IMR-90 (cell line): ENCODE measurements around the gene LUC7L. TPM values are rescaled to one million over a fixed set of nuclear protein-coding genes. Genes with fewer than 3 reads are reported as not detected.

ENCODE experiments used
- ATAC-seq: fragments of 200-7000 bp; cut with Tn5 transposase; 2 replicates; pipeline ENCODE4 v1.9.1; 2020; ENCODE audit warnings: low read depth, mild to moderate bottlenecking, moderate library complexity
- BruUV-seq: library from RNA; stranded (reverse); fragments of 400-500 nt; replicated peaks from 2 replicates; lab custom pipeline; 2021; lab: Mats Ljungman, UMichigan
- CTCF ChIA-PET: fragments of 300-600 bp; formaldehyde crosslinking; extraction: SDS; loops from one replicate; lab custom pipeline; 2021; ENCODE audit warnings: antibody characterized with exemption; lab: Yijun Ruan, JAX
- POLR2A ChIA-PET: fragments of 300-600 bp; sonication (Branson Sonifier 250); formaldehyde crosslinking; loops from one replicate; lab custom pipeline; 2022; ENCODE audit warnings: antibody characterized with exemption; ENCODE audit not compliant: unreplicated experiment; lab: Charles Lee
- DNase-seq: peaks from one replicate; pipeline ENCODE4 v3.0.0; 2013
- H2AFZ ChIP-seq: replicated peaks from 2 replicates; pipeline ENCODE3; 2013; ENCODE audit warnings: low read length, mild to moderate bottlenecking; ENCODE audit not compliant: poor library complexity
- H2AK5ac ChIP-seq: 2 replicates; pipeline ENCODE4 v1.6.1; 2013; ENCODE audit warnings: low read depth, low read length, inconsistent platforms
- H2AK9ac ChIP-seq: replicated peaks from 2 replicates; pipeline ENCODE3; 2013; ENCODE audit warnings: mild to moderate bottlenecking, low read depth, low read length, moderate library complexity; ENCODE audit not compliant: poor library complexity
- H2BK120ac ChIP-seq: 2 replicates; pipeline ENCODE4 v1.6.1; 2013; ENCODE audit warnings: low read depth, low read length, inconsistent platforms
- H2BK15ac ChIP-seq: 3 replicates; pipeline ENCODE4 v1.6.1; 2013; ENCODE audit warnings: low read depth, low read length, inconsistent platforms
- H2BK20ac ChIP-seq: 2 replicates; pipeline ENCODE4 v1.6.1; 2013; ENCODE audit warnings: low read depth, mild to moderate bottlenecking, inconsistent platforms, low read length, moderate library complexity
- H2BK5ac ChIP-seq: 2 replicates; pipeline ENCODE4 v1.6.1; 2013; ENCODE audit warnings: mild to moderate bottlenecking, low read depth, low read length, inconsistent platforms; ENCODE audit not compliant: poor library complexity, severe bottlenecking
- H3K14ac ChIP-seq: replicated peaks from 2 replicates; pipeline ENCODE4 v1.6.1; 2013; ENCODE audit warnings: low read depth, low read length, inconsistent platforms
- H3K18ac ChIP-seq: 2 replicates; pipeline ENCODE4 v1.6.1; 2013; ENCODE audit warnings: low read depth, low read length, control low read depth
- H3K23ac ChIP-seq: 2 replicates; pipeline ENCODE4 v1.6.1; 2013; ENCODE audit warnings: low read depth, low read length, inconsistent platforms
- H3K27ac ChIP-seq: 2 replicates; pipeline ENCODE4 v1.5.1; 2013; ENCODE audit warnings: mild to moderate bottlenecking, control low read depth, low read length; ENCODE audit not compliant: insufficient read depth
- H3K27me3 ChIP-seq: 2 replicates; pipeline ENCODE4 v1.6.1; 2013; ENCODE audit warnings: low read length; ENCODE audit not compliant: control insufficient read depth, insufficient read depth
- H3K36me3 ChIP-seq: 2 replicates; pipeline ENCODE4 v1.6.1; 2013; ENCODE audit warnings: low read length, mixed read lengths; ENCODE audit not compliant: control insufficient read depth, insufficient read depth
- H3K4ac ChIP-seq: 2 replicates; pipeline ENCODE4 v1.6.1; 2013; ENCODE audit warnings: low read depth, low read length, inconsistent platforms
- H3K4me1 ChIP-seq: 2 replicates; pipeline ENCODE4 v1.6.1; 2013; ENCODE audit warnings: low read length, mixed read lengths; ENCODE audit not compliant: control insufficient read depth, insufficient read depth
- H3K4me2 ChIP-seq: 2 replicates; pipeline ENCODE4 v1.6.1; 2013; ENCODE audit warnings: low read depth, mild to moderate bottlenecking, control low read depth, low read length, moderate library complexity
- H3K4me3 ChIP-seq: 2 replicates; pipeline ENCODE4 v1.5.1; 2013; ENCODE audit warnings: low read depth, mild to moderate bottlenecking, control low read depth, low read length, moderate library complexity; ENCODE audit not compliant: insufficient read depth
- H3K56ac ChIP-seq: 2 replicates; pipeline ENCODE4 v1.6.1; 2013; ENCODE audit warnings: low read length, inconsistent platforms; ENCODE audit not compliant: insufficient read depth; ENCODE audit errors: extremely low read depth
- H3K79me1 ChIP-seq, 2 experiments: 2 replicates each; pipeline ENCODE4 v1.6.1; 2013; ENCODE audit warnings: low read length in 2 of 2, inconsistent platforms in 1 of 2, low read depth in 1 of 2
- H3K9ac ChIP-seq: 2 replicates; pipeline ENCODE4 v1.6.1; 2013; ENCODE audit warnings: low read depth, low read length, control low read depth
- H3K9me1 ChIP-seq: 2 replicates; pipeline ENCODE4 v1.6.1; 2013; ENCODE audit warnings: low read length, inconsistent platforms; ENCODE audit not compliant: insufficient read depth
- H3K9me3 ChIP-seq: 2 replicates; pipeline ENCODE4 v1.6.1; 2013; ENCODE audit warnings: low read length; ENCODE audit not compliant: control insufficient read depth, insufficient read depth
- H4K20me1 ChIP-seq: 2 replicates; pipeline ENCODE4 v1.6.1; 2013; ENCODE audit warnings: low read length, inconsistent platforms; ENCODE audit not compliant: insufficient read depth
- H4K5ac ChIP-seq: 2 replicates; pipeline ENCODE4 v1.6.1; 2013; ENCODE audit warnings: mild to moderate bottlenecking, low read depth, low read length, control low read depth
- H4K8ac ChIP-seq, 2 experiments: 2 replicates each; pipeline ENCODE4 v1.6.1; 2013; ENCODE audit warnings: low read depth in 2 of 2, low read length in 2 of 2, control low read depth in 1 of 2, inconsistent platforms in 1 of 2
- H4K91ac ChIP-seq: 2 replicates; pipeline ENCODE4 v1.6.1; 2013; ENCODE audit warnings: low read depth, low read length, inconsistent platforms; ENCODE audit not compliant: insufficient read depth
- BHLHE40 ChIP-seq: fragments of 150-350 bp; IDR thresholded peaks from 2 replicates; pipeline ENCODE4 v1.6.1; 2016; ENCODE audit warnings: mild to moderate bottlenecking, low read depth, low read length
- CEBPB ChIP-seq: IDR thresholded peaks from 2 replicates; pipeline ENCODE4 v1.6.1; 2012; ENCODE audit warnings: low read depth, low read length, improper control_type of control experiment
- CHD1 ChIP-seq: IDR thresholded peaks from 2 replicates; pipeline ENCODE4 v1.6.1; 2012; ENCODE audit warnings: low read depth, low read length, improper control_type of control experiment
- FOS ChIP-seq: fragments of 150-350 bp; IDR thresholded peaks from 2 replicates; pipeline ENCODE4 v1.6.1; 2016; ENCODE audit warnings: low read depth, low read length
- MAFK ChIP-seq: IDR thresholded peaks from 2 replicates; pipeline ENCODE4 v1.6.1; 2012; ENCODE audit warnings: low read depth, low read length, improper control_type of control experiment
- MAZ ChIP-seq: IDR thresholded peaks from 2 replicates; pipeline ENCODE4 v1.6.1; 2012; ENCODE audit warnings: low read depth, mild to moderate bottlenecking, low read length, improper control_type of control experiment, moderate library complexity, borderline replicate concordance
- MXI1 ChIP-seq: IDR thresholded peaks from 2 replicates; pipeline ENCODE4 v1.6.1; 2012; ENCODE audit warnings: low read depth, mild to moderate bottlenecking, low read length, moderate library complexity, borderline replicate concordance
- NFE2L2 ChIP-seq: fragments of 150-350 bp; IDR thresholded peaks from 2 replicates; pipeline ENCODE4 v1.6.1; 2016; ENCODE audit warnings: low read depth, mild to moderate bottlenecking, low read length
- POLR2A ChIP-seq: IDR thresholded peaks from 2 replicates; pipeline ENCODE4 v1.6.1; 2012; ENCODE audit warnings: mild to moderate bottlenecking, low read depth, low read length
- RAD21 ChIP-seq: IDR thresholded peaks from 2 replicates; pipeline ENCODE4 v1.6.1; 2012; ENCODE audit warnings: low read length, improper control_type of control experiment
- RCOR1 ChIP-seq: IDR thresholded peaks from 2 replicates; pipeline ENCODE4 v1.6.1; 2012; ENCODE audit warnings: mild to moderate bottlenecking, low read length, improper control_type of control experiment; ENCODE audit not compliant: insufficient replicate concordance
- RFX5 ChIP-seq: IDR thresholded peaks from 2 replicates; pipeline ENCODE4 v1.8.0; 2012; ENCODE audit warnings: low read depth, mild to moderate bottlenecking, low read length, moderate library complexity
- SMC3 ChIP-seq: fragments of 150-350 bp; IDR thresholded peaks from 2 replicates; pipeline ENCODE4 v1.6.1; 2016; ENCODE audit warnings: low read depth, mild to moderate bottlenecking, antibody characterized with exemption, low read length, moderate library complexity
- WGBS, 2 experiments: methylation state at CpG; one replicate each; pipeline versions ENCODE4 v1.1.5 to v1.1.7; 2013; ENCODE audit warnings: missing lambda C conversion rate in 2 of 2; ENCODE audit not compliant: insufficient read length in 1 of 2; ENCODE audit errors: extremely low coverage in 2 of 2; 5-methylcytosine and 5-hydroxymethylcytosine counted together
- dilution Hi-C: fragments of 300-500 bp; cut with HindIII; formaldehyde crosslinking; loops from one replicate; pipeline ENCODE4 v1.14.3; 2018; ENCODE audit warnings: low sequenced_read_pairs; ENCODE audit not compliant: unreplicated experiment
- in situ Hi-C: fragments of 300-500 bp; cut with MboI; formaldehyde crosslinking; loops from 3 replicates; pipeline ENCODE4 v1.14.3; 2019; ENCODE audit warnings: low sequenced_read_pairs, inconsistent platforms, mixed read lengths
- intact Hi-C: fragments of 100-400 bp; cut with micrococcal nuclease; formaldehyde crosslinking; loops from 2 replicates; pipeline ENCODE4 v1.10.0; 2022
- polyA plus RNA-seq, 3 experiments: library from polyadenylated mRNA; depleted of rRNA; stranded (reverse); fragments of >200 nt; gene quantifications; 2 replicates each; pipeline ENCODE4 v1.2.3, GENCODE V29; 2012; ENCODE audit warnings: low replicate concordance in 1 of 3
- total RNA-seq: library from RNA; depleted of rRNA; stranded (reverse); fragments of >200 nt; gene quantifications from 2 replicates; pipeline ENCODE4 v1.2.3, GENCODE V29; 2012
- TF ChIP-seq, protein P1 (sequence below): fragments of 150-350 bp; IDR thresholded peaks from 2 replicates; pipeline ENCODE4 v1.6.1; 2017; ENCODE audit warnings: mild to moderate bottlenecking, antibody characterized with exemption, low read length, low read depth
- TF ChIP-seq, protein P2 (sequence below): conservative IDR thresholded peaks from 2 replicates; pipeline ENCODE4 v1.5.1; 2012; ENCODE audit warnings: mild to moderate bottlenecking, low read depth, low read length, improper control_type of control experiment
- TF ChIP-seq, protein P3 (sequence below): fragments of 150-350 bp; IDR thresholded peaks from 2 replicates; pipeline ENCODE4 v1.6.1; 2016; ENCODE audit warnings: low read depth, mild to moderate bottlenecking, low read length, moderate library complexity, borderline replicate concordance

LUC7L gene
- total and polyA plus RNA-seq, 2 of the 4 experiments (the other 2 are of a cell fraction), result 21.5 to 55.6 TPM

DNA sequence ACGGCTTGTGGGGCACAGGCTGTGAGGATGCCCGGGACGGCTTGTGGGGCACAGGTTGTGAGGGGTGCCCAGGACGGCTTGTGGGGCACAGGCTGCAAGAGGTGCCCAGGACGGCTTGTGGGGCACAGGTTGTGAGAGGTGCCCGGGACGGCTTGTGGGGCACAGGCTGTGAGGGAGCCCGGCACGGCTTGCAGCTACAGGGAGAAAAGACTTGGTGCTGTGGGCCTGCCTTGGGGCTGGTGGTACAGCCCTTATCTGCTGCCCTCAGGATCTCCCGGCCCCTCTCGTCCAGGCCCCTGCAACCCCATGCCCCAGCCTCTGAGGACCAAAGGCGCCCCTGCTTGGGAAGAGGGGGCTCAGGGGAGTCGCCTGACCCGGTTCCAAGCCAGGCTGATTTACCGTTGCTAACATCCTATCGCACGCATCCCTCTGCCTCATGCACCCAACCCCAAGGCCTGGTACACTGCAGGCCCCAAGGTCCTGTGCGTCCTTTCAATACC lies 68.5 kb downstream of the LUC7L start:
- 78% methylated on average over 6 of the region's 18 CpGs; no CpG with 5 or more reads in 1 of the 2 experiments for WGBS, 2 experiments
- in situ Hi-C loops (no loop called here), intact Hi-C loops (no loop called here)

More for the DNA sequence above, 68.5 kb downstream of the LUC7L start:
- no peaks in the 10 kb centered on the region for H3K9me1 ChIP-seq
- no peaks in the 10 kb centered on the region; the same call in 1 of the 2 replicates for H3K4me1 ChIP-seq
- peaks cover 42% of the 10 kb centered on the region for H3K27me3 ChIP-seq
- H2BK15ac ChIP-seq, result no peak overlapping the region
- H2BK5ac ChIP-seq, result no peak overlapping the region
- no peak overlapping the region for H4K8ac ChIP-seq
- TF ChIP-seq FOS (no peak), BHLHE40 (no peak), MAFK (no peak), RFX5 (no peak), MXI1 (no peak), CEBPB (no peak), SMC3 (no peak), POLR2A (no peak), NFE2L2 (no peak), RCOR1 (no peak), RAD21 (no peak), MAZ (no peak), CHD1 (no peak)
- TF ChIP-seq, protein P1, sequence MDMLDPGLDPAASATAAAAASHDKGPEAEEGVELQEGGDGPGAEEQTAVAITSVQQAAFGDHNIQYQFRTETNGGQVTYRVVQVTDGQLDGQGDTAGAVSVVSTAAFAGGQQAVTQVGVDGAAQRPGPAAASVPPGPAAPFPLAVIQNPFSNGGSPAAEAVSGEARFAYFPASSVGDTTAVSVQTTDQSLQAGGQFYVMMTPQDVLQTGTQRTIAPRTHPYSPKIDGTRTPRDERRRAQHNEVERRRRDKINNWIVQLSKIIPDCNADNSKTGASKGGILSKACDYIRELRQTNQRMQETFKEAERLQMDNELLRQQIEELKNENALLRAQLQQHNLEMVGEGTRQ, result no peak
- TF ChIP-seq, protein P2, sequence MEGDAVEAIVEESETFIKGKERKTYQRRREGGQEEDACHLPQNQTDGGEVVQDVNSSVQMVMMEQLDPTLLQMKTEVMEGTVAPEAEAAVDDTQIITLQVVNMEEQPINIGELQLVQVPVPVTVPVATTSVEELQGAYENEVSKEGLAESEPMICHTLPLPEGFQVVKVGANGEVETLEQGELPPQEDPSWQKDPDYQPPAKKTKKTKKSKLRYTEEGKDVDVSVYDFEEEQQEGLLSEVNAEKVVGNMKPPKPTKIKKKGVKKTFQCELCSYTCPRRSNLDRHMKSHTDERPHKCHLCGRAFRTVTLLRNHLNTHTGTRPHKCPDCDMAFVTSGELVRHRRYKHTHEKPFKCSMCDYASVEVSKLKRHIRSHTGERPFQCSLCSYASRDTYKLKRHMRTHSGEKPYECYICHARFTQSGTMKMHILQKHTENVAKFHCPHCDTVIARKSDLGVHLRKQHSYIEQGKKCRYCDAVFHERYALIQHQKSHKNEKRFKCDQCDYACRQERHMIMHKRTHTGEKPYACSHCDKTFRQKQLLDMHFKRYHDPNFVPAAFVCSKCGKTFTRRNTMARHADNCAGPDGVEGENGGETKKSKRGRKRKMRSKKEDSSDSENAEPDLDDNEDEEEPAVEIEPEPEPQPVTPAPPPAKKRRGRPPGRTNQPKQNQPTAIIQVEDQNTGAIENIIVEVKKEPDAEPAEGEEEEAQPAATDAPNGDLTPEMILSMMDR, result no peak
- TF ChIP-seq, protein P3, sequence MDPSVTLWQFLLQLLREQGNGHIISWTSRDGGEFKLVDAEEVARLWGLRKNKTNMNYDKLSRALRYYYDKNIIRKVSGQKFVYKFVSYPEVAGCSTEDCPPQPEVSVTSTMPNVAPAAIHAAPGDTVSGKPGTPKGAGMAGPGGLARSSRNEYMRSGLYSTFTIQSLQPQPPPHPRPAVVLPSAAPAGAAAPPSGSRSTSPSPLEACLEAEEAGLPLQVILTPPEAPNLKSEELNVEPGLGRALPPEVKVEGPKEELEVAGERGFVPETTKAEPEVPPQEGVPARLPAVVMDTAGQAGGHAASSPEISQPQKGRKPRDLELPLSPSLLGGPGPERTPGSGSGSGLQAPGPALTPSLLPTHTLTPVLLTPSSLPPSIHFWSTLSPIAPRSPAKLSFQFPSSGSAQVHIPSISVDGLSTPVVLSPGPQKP, result no peak
- H3K56ac ChIP-seq, result no peak overlapping the region
- dilution Hi-C loops, result no loop called here
- H3K9ac ChIP-seq, result no peak overlapping the region
- H3K4me3 ChIP-seq, result no peak overlapping the region
- peak overlapping the region; percentile 33 for H2AFZ ChIP-seq
- H3K9me3 ChIP-seq, result no peaks in the 10 kb centered on the region
- H2AK5ac ChIP-seq, result no peak overlapping the region
- H3K79me1 ChIP-seq, result no peaks in the 10 kb centered on the region
- H4K5ac ChIP-seq, result no peak overlapping the region
- ChIA-PET CTCF (no interaction called here), POLR2A (no interaction called here)
- H3K23ac ChIP-seq, result no peak overlapping the region
- H2BK20ac ChIP-seq, result no peak overlapping the region
- H4K20me1 ChIP-seq, result peaks cover 5% of the 10 kb centered on the region; the same call in 1 of the 2 replicates
- BruUV-seq, result no TSS peak
- no peak overlapping the region for H3K18ac ChIP-seq
- no peak overlapping the region for H3K4ac ChIP-seq
- no peak overlapping the region for H3K14ac ChIP-seq
- H2AK9ac ChIP-seq, result no peak overlapping the region
- ATAC-seq (no peak), DNase-seq (no peak)
- no peak overlapping the region for H2BK120ac ChIP-seq
- no peak overlapping the region for H3K4me2 ChIP-seq
- H3K27ac ChIP-seq, result no peak overlapping the region
- no peak overlapping the region for H4K91ac ChIP-seq
- H3K36me3 ChIP-seq, result no peaks in the 10 kb centered on the region
